GM03348 (cell line): ENCODE results near the gene LRMDA.
"Not testable (repeated sequence)": the region's sequence is repeated elsewhere in the genome, so short reads cannot be mapped to it uniquely, and the experiment has no call there.

ENCODE experiments used
- DNase-seq: peaks from one replicate; pipeline ENCODE4 v3.0.0; 2012; ENCODE audit warnings: low spot score

LRMDA gene

GRCh38 chr10:75505840-75506506 lies 74.5 kb downstream of the LRMDA start:
- DNase-seq = no peak

- no peak for DNase-seq
Observed at GRCh38 chr10:75506930-75507329, 75.5 kb downstream of the LRMDA start.

- DNase-seq = no peak
Observed at GRCh38 chr10:75507469-75507868, 76.0 kb downstream of the LRMDA start.

- DNase-seq = peak; percentile 51
Observed at GRCh38 chr10:75508239-75508813, 76.9 kb downstream of the LRMDA start.

GRCh38 chr10:75508814-75509306 lies 77.4 kb downstream of the LRMDA start:
- DNase-seq = peak; percentile 13

GRCh38 chr10:75509706-75510105 lies 78.3 kb downstream of the LRMDA start:
- no peak for DNase-seq

- no peak for DNase-seq
Observed at GRCh38 chr10:75511011-75511410, 79.6 kb downstream of the LRMDA start.

- DNase-seq = no peak
Observed at GRCh38 chr10:75512203-75512933, 80.9 kb downstream of the LRMDA start.

GRCh38 chr10:75513292-75513885 lies 82.0 kb downstream of the LRMDA start:
- no peak for DNase-seq

- DNase-seq = no peak
Observed at GRCh38 chr10:75514830-75515229, 83.4 kb downstream of the LRMDA start.

- not testable (repeated sequence) for DNase-seq
Observed at GRCh38 chr10:75516154-75516553, 84.7 kb downstream of the LRMDA start.

- not testable (repeated sequence) for DNase-seq
Observed at GRCh38 chr10:75519213-75519612, 87.8 kb downstream of the LRMDA start.

GRCh38 chr10:75521194-75521829 lies 89.9 kb downstream of the LRMDA start:
- DNase-seq = not testable (repeated sequence)

- no peak for DNase-seq
Observed at GRCh38 chr10:75525067-75525466, 93.6 kb downstream of the LRMDA start.

- DNase-seq = no peak
Observed at GRCh38 chr10:75525646-75526045, 94.2 kb downstream of the LRMDA start.

GRCh38 chr10:75527542-75527941 lies 96.1 kb downstream of the LRMDA start:
- DNase-seq = no peak

GRCh38 chr10:75528392-75528791 lies 97.0 kb downstream of the LRMDA start:
- DNase-seq = no peak

- DNase-seq = no peak
Observed at GRCh38 chr10:75530299-75530698, 98.9 kb downstream of the LRMDA start.

- no peak for DNase-seq
Observed at GRCh38 chr10:75531571-75532031, 100.2 kb downstream of the LRMDA start.

GRCh38 chr10:75532253-75532924 lies 101.0 kb downstream of the LRMDA start:
- DNase-seq = peak; percentile 14

GRCh38 chr10:75538144-75538543 lies 106.7 kb downstream of the LRMDA start:
- no peak for DNase-seq

GRCh38 chr10:75538765-75539164 lies 107.3 kb downstream of the LRMDA start:
- no peak for DNase-seq
